Activated T-cell treated with anti-CD3 and anti-CD28 coated beads, Interleukin-2, amount 50 U/mL, for 48 hours (primary cell): Measurements from ENCODE around the gene MVD.

ENCODE experiments used
- DNase-seq, 2 experiments: peaks; one replicate each; pipeline ENCODE4 v3.0.0-alpha.2; 2020

Gene MVD

DNA sequence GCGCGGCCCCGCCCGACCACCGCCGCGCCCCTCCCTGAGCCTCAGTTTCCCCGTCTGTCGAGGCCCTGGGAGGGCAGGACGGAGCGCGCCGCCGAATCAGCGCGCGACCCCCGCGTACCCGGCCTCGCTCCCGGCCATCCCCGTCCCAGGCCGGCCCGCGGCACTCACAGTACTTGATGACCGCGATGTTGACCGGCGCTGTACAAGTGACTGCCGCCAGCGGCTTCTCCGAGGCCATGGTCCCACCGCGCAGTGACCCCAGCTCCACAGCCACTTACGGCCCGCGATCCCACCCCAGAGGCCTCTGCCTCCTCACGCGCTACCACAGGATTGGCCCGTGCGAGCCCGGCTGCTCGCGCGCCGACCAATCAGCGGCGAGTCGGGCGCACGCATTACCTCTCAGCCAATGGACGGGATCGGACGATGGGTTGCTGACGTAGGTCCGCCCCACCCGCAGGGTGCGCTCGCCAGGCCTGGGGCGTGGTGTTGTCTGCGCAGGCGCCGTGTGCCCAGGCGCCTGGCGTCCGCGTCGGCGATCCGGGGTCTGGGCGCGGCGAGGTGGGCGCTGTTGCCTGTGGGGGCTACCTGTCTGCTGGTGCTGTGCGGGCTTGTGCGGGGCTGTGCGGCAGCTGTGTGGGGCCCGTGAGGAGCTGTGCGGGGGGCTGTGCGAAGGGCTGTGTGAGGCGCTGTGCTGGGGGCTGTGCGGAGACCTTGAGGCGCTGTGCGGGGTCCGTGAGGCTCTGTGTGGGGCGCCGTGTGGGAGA is at the start of gene MVD:
Gene MVD, minus strand, starts transcription at position 249 of the 764 bp plus-strand sequence. Its CDS starts 11 bp downstream, at position 238.
- DNase-seq: peak; percentile 95 to 96

- DNase-seq: no peak
Observed at GRCh38 chr16:88712362-88712979, 49.6 kb upstream of the MVD start.

DNA sequence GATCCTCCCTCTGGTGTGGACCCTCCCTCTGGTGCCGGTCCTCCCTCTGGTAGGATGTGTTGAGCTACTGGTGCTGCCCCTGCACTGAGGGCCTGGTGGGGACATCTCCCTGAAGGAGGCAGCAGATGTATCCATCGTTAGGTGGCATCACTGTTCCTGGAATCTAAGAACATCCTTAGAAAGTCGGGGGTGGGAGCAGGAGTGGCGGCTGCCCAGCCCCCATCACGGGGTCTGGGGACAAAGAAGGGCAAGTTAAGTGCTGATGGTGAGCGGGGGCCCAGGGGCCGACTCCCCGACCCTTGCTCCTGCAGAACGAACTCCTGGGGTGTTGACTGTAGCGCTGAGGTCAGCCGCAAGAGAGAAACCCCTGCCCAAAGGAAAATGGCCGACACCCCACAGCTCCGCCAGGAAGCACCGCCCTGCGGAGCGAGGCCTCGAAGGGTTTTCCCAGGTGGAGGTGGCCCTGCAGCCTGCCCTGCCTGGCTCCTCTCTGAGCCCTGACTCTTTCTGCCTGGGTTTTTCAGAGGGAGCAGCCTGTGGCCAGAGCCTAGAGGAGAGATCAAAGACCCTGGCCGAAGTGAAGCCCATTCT is 49.0 kb upstream of the MVD start:
- DNase-seq: no peak

DNA sequence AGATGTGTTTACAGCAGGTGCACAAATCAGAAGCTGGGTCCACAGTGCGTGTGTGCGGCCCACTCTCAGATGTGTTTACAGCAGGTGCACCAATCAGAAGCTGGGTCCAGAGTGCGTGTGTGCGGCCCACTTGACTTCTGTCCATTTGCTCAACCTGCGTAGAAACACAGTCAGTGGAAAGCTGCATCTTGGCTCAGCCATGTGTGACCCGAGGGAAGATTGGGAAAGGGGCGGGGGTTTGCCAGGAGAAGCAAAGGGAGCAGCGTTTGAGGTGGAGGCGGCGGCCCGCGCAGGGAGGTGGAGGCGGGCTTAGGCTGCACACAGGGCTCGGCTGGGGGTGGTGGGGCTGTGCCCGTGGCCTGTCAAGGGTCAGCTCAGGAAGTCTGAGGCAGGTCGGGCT is 47.7 kb upstream of the MVD start:
- DNase-seq: no peak

- DNase-seq: no peak
Observed at GRCh38 chr16:88706965-88707826, 44.3 kb upstream of the MVD start.

DNA sequence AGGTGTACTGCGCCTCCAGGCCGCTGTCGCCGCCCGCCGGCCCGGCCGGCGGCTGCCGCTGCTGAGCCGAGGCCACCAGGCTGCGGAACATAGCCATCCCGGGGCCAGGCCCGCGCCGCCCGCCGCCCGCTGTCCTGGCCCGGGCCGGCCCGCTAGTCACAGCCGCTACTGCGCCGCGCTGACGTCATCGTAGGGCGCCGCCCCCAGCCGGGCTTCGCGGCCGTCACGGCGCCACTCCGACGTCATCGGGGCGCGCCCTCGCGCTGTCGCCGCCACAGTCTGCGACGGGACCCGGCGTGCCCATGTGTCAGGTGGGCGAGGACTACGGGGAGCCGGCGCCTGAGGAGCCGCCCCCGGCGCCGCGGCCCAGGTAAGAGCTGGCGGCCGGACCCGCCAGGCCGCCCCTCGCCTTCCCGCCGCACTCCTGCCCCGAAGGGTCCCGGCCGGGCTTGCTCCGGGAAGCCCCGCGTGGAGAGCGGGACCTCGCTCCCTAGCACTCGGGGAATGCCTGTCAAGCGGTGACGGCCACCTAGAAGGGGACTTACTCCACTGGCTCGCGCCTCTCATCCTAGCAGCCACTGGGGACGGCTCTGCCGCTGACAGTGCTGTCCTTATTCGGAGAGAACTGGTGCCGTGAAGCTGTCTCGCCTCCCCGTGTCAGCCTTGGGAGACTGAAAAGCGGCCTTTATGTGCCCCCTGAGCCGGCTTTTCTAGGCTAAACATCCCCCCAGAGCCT is 43.5 kb upstream of the MVD start, which contains the start of the genes CTU2 and RNF166:
Gene CTU2, plus strand, starts transcription at position 275 of the 736 bp plus-strand sequence. Its CDS starts 28 bp downstream, at position 303.
Gene RNF166, minus strand, starts transcription at position 180 of the 736 bp plus-strand sequence. Its CDS starts 83 bp downstream, at position 97.
- peak; percentile 93 to 96 for DNase-seq

GRCh38 chr16:88705801-88706228 is 42.9 kb upstream of the MVD start:
- peak in 1 of 2 experiments; percentile 43 for DNase-seq

- DNase-seq: peak; percentile 47 to 52
Observed at GRCh38 chr16:88705076-88705684, 42.3 kb upstream of the MVD start.

- DNase-seq: peak; percentile 81 to 83
Observed at GRCh38 chr16:88703486-88704309, 40.8 kb upstream of the MVD start.

DNA sequence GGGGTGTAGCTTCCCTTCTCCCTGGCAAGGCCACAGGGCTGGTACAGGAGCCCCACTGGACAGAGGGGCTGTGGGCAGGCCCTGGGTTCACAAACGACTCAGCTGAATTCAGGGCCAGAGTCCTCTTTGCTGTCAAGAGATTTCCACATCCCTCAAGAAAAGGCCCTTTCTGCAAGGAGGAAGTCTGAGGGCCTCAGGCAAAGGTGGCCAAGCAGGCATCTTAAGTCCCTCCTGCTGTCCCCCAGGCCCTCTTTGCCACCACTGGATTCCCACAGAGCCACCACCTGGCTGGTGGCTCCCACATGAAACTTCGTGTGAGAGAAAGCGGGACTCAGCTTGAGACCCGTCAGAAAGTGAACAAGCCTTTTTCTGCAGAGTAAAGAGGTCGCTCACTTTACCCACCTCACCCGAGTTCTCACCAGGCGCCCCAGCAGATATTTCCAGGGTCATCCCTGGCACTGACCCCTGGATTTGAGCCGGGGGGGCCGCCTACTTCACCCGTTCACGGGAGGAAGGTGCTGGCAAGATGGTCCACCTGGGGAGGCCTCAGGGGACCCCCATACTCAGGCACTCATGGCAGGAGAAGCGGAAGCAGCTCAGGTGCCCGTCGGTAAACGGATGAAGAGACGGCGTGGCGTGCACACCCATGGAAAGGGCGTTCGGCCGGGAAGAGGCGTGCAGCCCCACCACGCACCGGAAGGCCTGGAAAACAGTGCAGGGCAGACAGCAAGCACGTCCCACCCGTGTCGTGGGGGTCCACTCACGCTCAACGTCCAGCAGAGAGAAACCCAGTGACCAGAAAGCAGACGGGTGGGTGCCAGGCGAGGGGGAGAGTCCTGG is 39.7 kb upstream of the MVD start:
- DNase-seq: peak; percentile 53 to 57

DNA sequence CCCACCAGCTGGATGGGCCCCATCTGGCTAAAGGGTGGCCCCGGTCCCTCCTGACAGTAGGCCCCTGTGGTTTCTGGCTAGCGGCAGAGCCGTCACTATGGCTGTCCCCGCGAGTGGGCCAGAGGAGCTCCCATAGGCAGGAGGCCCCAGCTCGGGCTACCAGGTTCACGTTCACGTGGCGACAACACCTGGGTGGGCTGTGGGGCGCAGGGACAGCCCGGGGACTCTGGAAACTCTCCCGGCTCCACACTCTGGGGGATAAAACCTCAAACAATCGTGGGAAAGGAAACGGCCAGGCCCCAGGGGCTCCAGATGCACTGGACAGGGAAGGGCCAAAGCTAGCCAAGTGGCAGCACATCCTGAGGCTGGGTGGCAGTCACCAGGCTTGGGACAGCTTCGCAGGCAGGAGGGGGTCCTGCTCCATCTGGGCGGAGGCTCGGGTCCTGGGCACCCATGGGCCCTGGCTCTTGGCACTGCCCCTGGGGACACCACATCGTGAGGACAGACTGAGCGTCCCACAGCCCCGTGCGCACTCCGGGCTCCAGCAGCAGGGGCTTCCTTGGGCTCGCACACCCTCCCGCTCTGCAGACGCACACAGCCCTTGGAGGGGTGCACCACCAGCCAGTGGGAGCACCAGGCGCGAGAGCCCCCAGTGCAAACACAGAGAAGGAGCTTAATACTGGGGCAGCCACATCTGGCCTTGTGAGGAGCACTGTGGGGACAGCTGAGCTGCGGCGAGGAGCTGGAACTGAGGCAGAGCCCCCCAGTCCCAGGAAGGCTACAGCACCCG is 38.9 kb upstream of the MVD start:
- DNase-seq: peak; percentile 55 to 61

GRCh38 chr16:88700636-88701482 is 38.0 kb upstream of the MVD start:
- DNase-seq: peak; percentile 94 to 96

- DNase-seq: no peak
Observed at GRCh38 chr16:88700322-88700635, 37.4 kb upstream of the MVD start.

DNA sequence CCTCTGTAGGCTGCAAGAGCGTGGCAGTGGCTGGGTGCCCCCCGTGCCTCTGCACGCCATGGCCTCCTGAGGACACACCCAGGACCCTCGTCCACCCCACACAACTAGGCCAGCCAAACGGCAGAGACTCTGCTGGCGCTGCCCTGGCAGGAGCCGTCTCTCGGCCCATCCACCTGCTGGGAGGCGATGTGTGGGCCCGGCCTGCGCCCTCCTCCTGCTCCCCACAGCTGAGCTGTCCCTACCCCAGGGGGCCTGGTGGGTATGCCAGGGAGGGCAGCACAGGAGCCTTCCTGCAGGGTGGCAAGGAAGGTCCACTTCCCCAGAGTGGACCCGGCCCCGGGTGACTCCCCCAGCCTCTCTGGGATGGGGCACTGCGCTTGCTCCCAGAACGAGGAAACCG is 36.3 kb upstream of the MVD start:
- DNase-seq: no peak

- no peak for DNase-seq
Observed at GRCh38 chr16:88698646-88699045, 35.8 kb upstream of the MVD start.

DNA sequence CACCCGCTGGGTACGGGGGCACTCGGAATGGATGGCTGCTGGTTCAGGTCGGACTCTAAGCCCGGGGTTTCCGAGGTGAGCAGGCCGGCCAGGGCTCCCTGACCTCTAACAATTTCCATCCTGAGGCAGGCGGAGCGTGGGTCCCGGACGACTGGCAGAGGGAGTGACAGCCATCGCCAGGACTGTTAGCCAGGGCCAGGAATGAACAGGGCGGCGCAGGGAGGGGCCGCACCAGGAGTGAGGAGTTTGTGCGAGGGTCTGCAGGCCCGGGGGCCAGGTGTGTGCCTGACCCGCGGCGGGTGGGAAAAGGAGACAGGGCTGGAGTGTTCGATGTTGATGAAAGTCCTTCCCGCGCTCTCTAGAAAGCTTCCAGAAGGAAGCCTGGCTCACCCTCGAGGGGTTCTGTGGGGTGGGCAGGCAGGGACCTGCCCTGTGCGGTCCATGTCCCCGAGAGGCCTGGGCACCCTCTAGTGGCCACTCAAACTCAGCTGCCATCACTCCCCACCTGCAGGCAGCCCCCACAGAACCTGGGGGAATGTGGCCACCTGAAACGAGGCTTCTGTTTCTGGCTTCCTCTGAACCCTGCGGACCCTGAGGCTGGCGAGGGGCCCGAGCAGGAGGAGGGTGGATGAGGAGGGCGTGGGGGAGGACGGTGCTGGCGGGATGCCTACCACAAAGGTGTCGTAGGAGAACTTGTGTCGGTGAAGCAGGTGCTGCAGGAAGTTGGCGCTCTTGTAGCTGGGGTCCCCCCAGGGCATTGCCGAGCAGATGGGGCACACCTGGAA is 35.1 kb upstream of the MVD start:
- no peak for DNase-seq
